Activated B cell treated with CpG ODN at 0.5 μM for 24 hours (primary cell): ENCODE measurements around the gene CENPF. TPM values are rescaled to one million over a fixed set of nuclear protein-coding genes. Genes with fewer than 3 reads are reported as not detected.

ENCODE experiments used
- ATAC-seq: fragments of 200-7000 bp; cut with Tn5 transposase; one replicate; pipeline ENCODE4 v1.10.0; 2021; ENCODE audit warnings: low read depth, mild to moderate bottlenecking, moderate library complexity
- CTCF ChIA-PET: fragments of 350-600 bp; sonication (Branson Sonifier 250); formaldehyde crosslinking; loops from one replicate; lab custom pipeline; 2021; ENCODE audit warnings: antibody characterized with exemption; lab: Charles Lee
- POLR2A ChIA-PET: fragments of 350-600 bp; sonication (Branson Sonifier 250); formaldehyde crosslinking; loops from one replicate; lab custom pipeline; 2021; ENCODE audit warnings: antibody characterized with exemption; lab: Charles Lee
- DNase-seq: peaks from one replicate; pipeline ENCODE4 v3.0.0; 2022
- H3K27ac Mint-ChIP-seq: one replicate; pipeline ENCODE4 v1.8.0; 2020; ENCODE audit warnings: mixed read lengths
- H3K27me3 Mint-ChIP-seq: one replicate; pipeline ENCODE4 v1.8.0; 2021; ENCODE audit warnings: mixed read lengths
- H3K36me3 Mint-ChIP-seq: one replicate; pipeline ENCODE4 v1.8.0; 2021; ENCODE audit warnings: low read depth, mixed read lengths
- H3K4me1 Mint-ChIP-seq: one replicate; pipeline ENCODE4 v1.8.0; 2021; ENCODE audit warnings: mixed read lengths
- H3K4me3 Mint-ChIP-seq: one replicate; pipeline ENCODE4 v1.8.0; 2020; ENCODE audit warnings: mild to moderate bottlenecking, mixed read lengths
- H3K9me3 Mint-ChIP-seq: one replicate; pipeline ENCODE4 v1.8.0; 2020; ENCODE audit warnings: mixed read lengths
- CTCF ChIP-seq: fragments of 200-600 bp; IDR thresholded peaks from one replicate; pipeline ENCODE4 v1.8.0; 2022; ENCODE audit warnings: antibody characterized with exemption, mild to moderate bottlenecking
- intact Hi-C: fragments of 100-400 bp; cut with micrococcal nuclease; formaldehyde crosslinking; loops from one replicate; pipeline ENCODE4 v1.15.1; 2024
- total RNA-seq: library from RNA; stranded (reverse); gene quantifications from 2 replicates; pipeline ENCODE4 v1.2.3, GENCODE V29; 2022

CENPF gene
- total RNA-seq, 1 donor from 2014 or later, result 4.0 TPM

- CTCF ChIA-PET, result no interaction called here
- H3K36me3 Mint-ChIP-seq, result no peaks in the 10 kb centered on the region
Observed at GRCh38 chr1:214621236-214621635, 18.2 kb downstream of the CENPF start.

GRCh38 chr1:214623430-214623829, 20.4 kb downstream of the CENPF start:
- no peaks in the 10 kb centered on the region for H3K4me1 Mint-ChIP-seq
- no peak overlapping the region for H3K27ac Mint-ChIP-seq
- no peak for DNase-seq
- ATAC-seq, result no peak
- no peak for TF ChIP-seq CTCF
- CTCF ChIA-PET, result no interaction called here
- no peaks in the 10 kb centered on the region for H3K36me3 Mint-ChIP-seq
- intact Hi-C loops, result no loop called here
- H3K27me3 Mint-ChIP-seq, result no peaks in the 10 kb centered on the region
- POLR2A ChIA-PET, result no interaction called here
- H3K9me3 Mint-ChIP-seq, result no peaks in the 10 kb centered on the region
- H3K4me3 Mint-ChIP-seq, result no peak overlapping the region

More at GRCh38 chr1:214621236-214621635, 18.2 kb downstream of the CENPF start:
- Mint-ChIP-seq H3K4me1 (peaks cover 4% of the 10 kb centered on the region), H3K4me3 (no peak overlapping the region), H3K27me3 (no peaks in the 10 kb centered on the region), H3K27ac (no peak overlapping the region), H3K9me3 (no peaks in the 10 kb centered on the region)
- no peak for TF ChIP-seq CTCF
- intact Hi-C loops, result no loop called here
- POLR2A ChIA-PET, result no interaction called here
- no peak for ATAC-seq
- DNase-seq, result no peak

- no peak overlapping the region for H3K27ac Mint-ChIP-seq
- no peaks in the 10 kb centered on the region for H3K36me3 Mint-ChIP-seq
- ATAC-seq (no peak), DNase-seq (no peak)
- H3K4me1 Mint-ChIP-seq, result peaks cover 4% of the 10 kb centered on the region
- H3K9me3 Mint-ChIP-seq, result no peaks in the 10 kb centered on the region
- TF ChIP-seq CTCF, result no peak
- POLR2A ChIA-PET, result no interaction called here
- no peaks in the 10 kb centered on the region for H3K27me3 Mint-ChIP-seq
- H3K4me3 Mint-ChIP-seq, result no peak overlapping the region
- intact Hi-C loops, result no loop called here
- CTCF ChIA-PET, result interaction anchor here (0.6 to 1.5 kb wide), 2 partner anchors 9 to 418 kb away, joined by 3 to 4 read pairs; no protein-coding TSS in a partner anchor
Observed at GRCh38 chr1:214632091-214632490, 29.1 kb downstream of the CENPF start.

- intact Hi-C loops, result no loop called here
- Mint-ChIP-seq H3K4me3 (no peak overlapping the region), H3K4me1 (peaks cover 4% of the 10 kb centered on the region), H3K9me3 (no peaks in the 10 kb centered on the region), H3K27ac (no peak overlapping the region), H3K27me3 (no peaks in the 10 kb centered on the region), H3K36me3 (no peaks in the 10 kb centered on the region)
- DNase-seq (no peak), ATAC-seq (no peak)
- ChIA-PET CTCF (interaction anchor here (1.0 kb wide), 1 partner anchor 306 kb away, joined by 3 read pairs; no protein-coding TSS in a partner anchor), POLR2A (no interaction called here)
- no peak for TF ChIP-seq CTCF
Observed at GRCh38 chr1:214633686-214634085, 30.7 kb downstream of the CENPF start.

- no peaks in the 10 kb centered on the region for H3K9me3 Mint-ChIP-seq
- no peak overlapping the region for H3K4me3 Mint-ChIP-seq
- DNase-seq, result no peak
- ATAC-seq, result no peak
- H3K36me3 Mint-ChIP-seq, result no peaks in the 10 kb centered on the region
- H3K27ac Mint-ChIP-seq, result no peak overlapping the region
- ChIA-PET CTCF (no interaction called here), POLR2A (no interaction called here)
- no peak for TF ChIP-seq CTCF
- intact Hi-C loops, result no loop called here
- H3K27me3 Mint-ChIP-seq, result no peaks in the 10 kb centered on the region
- H3K4me1 Mint-ChIP-seq, result peaks cover 4% of the 10 kb centered on the region
Observed at GRCh38 chr1:214634267-214634666, 31.3 kb downstream of the CENPF start.
